Cardiac muscle cell (in vitro differentiated cells and primary cell): ENCODE results near the gene ADAMTS20. TPM values are rescaled to one million over a fixed set of nuclear protein-coding genes. Genes with fewer than 3 reads are reported as not detected.
A peak's percentile ranks its signal among the peaks of the same experiment; 100 is the strongest.

Experiments used
- DNase-seq, 2 donors: peaks; one replicate each; pipeline versions ENCODE4 v3.0.0 to v3.0.0-alpha.2; 2010 to 2017; ENCODE audit warnings: low read depth in 1 of 2, low spot score in 1 of 2
- H3K27ac ChIP-seq: fragments of 200-600 bp; sonication (generic); 2 replicates; pipeline ENCODE4 v1.5.1; 2016
- H3K27me3 ChIP-seq: fragments of 200-600 bp; sonication (generic); 2 replicates; pipeline ENCODE4 v1.6.0; 2016; ENCODE audit warnings: control low read depth
- H3K36me3 ChIP-seq: fragments of 200-600 bp; sonication (generic); 2 replicates; pipeline ENCODE4 v1.5.1; 2016; ENCODE audit warnings: control low read depth
- H3K4me1 ChIP-seq: fragments of 200-600 bp; sonication (generic); 2 replicates; pipeline ENCODE4 v1.8.1; 2017; ENCODE audit warnings: low read depth, mild to moderate bottlenecking, mixed run types
- H3K4me3 ChIP-seq: fragments of 200-600 bp; sonication (generic); 2 replicates; pipeline ENCODE4 v1.5.1; 2016; ENCODE audit warnings: mild to moderate bottlenecking
- H3K9me3 ChIP-seq: fragments of 200-600 bp; sonication (generic); 2 replicates; pipeline ENCODE4 v1.5.1; 2017; ENCODE audit warnings: low read depth, mild to moderate bottlenecking, control low read depth
- CTCF ChIP-seq: IDR thresholded peaks from 2 replicates; pipeline ENCODE4 v1.5.1; 2012; ENCODE audit warnings: low read depth, mild to moderate bottlenecking, low read length
- polyA plus RNA-seq: library from polyadenylated mRNA; unstranded; fragments of >200 nt; fragmentation: Nextera tagmentation; extraction: Ambion mirVana; gene quantifications from 2 replicates; pipeline ENCODE4 v1.2.1, GENCODE V29; 2016
- total RNA-seq: library from RNA; depleted of rRNA; stranded (reverse); fragments of >200 nt; gene quantifications from 2 replicates; pipeline ENCODE4 v1.2.3, GENCODE V29; 2016

The ADAMTS20 gene
- total and polyA plus RNA-seq, 2 experiments from 2014 or later: 0.13 to 0.33 TPM

DNA sequence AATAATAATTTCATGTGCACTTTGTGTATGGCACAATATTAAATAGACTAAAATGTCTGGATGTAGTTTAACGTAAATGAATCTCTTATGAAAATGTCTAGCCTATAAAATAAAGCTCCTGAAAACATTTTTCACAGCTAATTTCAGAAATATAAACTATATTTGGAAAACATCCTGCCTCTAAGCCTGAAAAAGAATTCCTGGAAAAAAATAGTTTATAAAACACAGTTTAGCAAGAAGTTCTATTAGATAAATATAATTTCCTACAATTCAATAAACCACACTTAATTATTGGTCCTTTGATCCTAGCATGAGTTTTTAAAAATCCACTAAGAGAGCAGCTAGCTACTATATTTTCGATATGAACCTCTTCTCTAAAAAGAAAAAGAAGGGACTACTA is 159.9 kb downstream of the ADAMTS20 start:
- Histone ChIP-seq H3K4me1 (no peaks in the 10 kb centered on the region), H3K27ac (no peak overlapping the region), H3K27me3 (no peaks in the 10 kb centered on the region), H3K9me3 (no peaks in the 10 kb centered on the region), H3K4me3 (no peak overlapping the region), H3K36me3 (no peaks in the 10 kb centered on the region)
- DNase-seq: no peak
- no peak for TF ChIP-seq CTCF

GRCh38 chr12:43381879-43382278 is 170.1 kb downstream of the ADAMTS20 start:
- DNase-seq: no peak
- no peak for TF ChIP-seq CTCF
- H3K4me1 ChIP-seq: no peaks in the 10 kb centered on the region
- no peak overlapping the region for H3K4me3 ChIP-seq
- no peak overlapping the region for H3K27ac ChIP-seq
- no peaks in the 10 kb centered on the region for H3K9me3 ChIP-seq
- H3K27me3 ChIP-seq: no peaks in the 10 kb centered on the region
- H3K36me3 ChIP-seq: peaks cover under 1% of the 10 kb centered on the region

DNA sequence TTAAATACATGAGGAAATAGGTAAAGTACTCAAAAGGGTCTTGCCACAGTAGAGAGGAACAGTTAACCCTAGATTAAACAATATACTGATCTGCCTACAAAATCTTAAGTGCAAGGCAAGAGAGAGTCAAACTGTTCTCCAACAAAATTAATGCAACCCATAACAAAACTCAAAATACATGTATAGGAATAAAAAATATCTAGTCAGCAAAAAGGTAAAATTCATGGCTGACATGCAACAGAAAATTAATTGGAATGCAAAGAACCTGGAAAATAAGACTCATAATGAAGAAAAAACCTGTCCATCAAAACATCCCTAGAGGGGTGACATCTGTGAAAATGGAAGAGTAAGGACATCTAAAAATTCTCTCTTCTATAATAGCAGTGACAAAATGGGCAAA is 173.6 kb downstream of the ADAMTS20 start:
- Histone ChIP-seq H3K4me1 (no peaks in the 10 kb centered on the region), H3K27me3 (no peaks in the 10 kb centered on the region), H3K9me3 (no peaks in the 10 kb centered on the region), H3K27ac (no peak overlapping the region), H3K36me3 (peaks cover 3% of the 10 kb centered on the region), H3K4me3 (no peak overlapping the region)
- no peak for DNase-seq
- TF ChIP-seq CTCF: no peak

GRCh38 chr12:43370263-43370662 is 181.7 kb downstream of the ADAMTS20 start:
- TF ChIP-seq CTCF: no peak
- no peaks in the 10 kb centered on the region for H3K9me3 ChIP-seq
- no peak overlapping the region for H3K4me3 ChIP-seq
- H3K27me3 ChIP-seq: no peaks in the 10 kb centered on the region
- peak in 1 of 2 donors; percentile 24 for DNase-seq
- H3K36me3 ChIP-seq: no peaks in the 10 kb centered on the region
- H3K27ac ChIP-seq: no peak overlapping the region
- H3K4me1 ChIP-seq: no peaks in the 10 kb centered on the region

- no peak for DNase-seq
- no peaks in the 10 kb centered on the region for H3K9me3 ChIP-seq
- H3K4me1 ChIP-seq: no peaks in the 10 kb centered on the region
- no peaks in the 10 kb centered on the region for H3K36me3 ChIP-seq
- no peak for TF ChIP-seq CTCF
- no peak overlapping the region for H3K4me3 ChIP-seq
- H3K27ac ChIP-seq: no peak overlapping the region
- H3K27me3 ChIP-seq: no peaks in the 10 kb centered on the region
These were observed 188.9 kb downstream of the ADAMTS20 start for GRCh38 chr12:43362910-43363694.
